SK-N-SH (cell line): Measurements from ENCODE around the gene PRSS38. TPM values are rescaled to one million over a fixed set of nuclear protein-coding genes. Genes with fewer than 3 reads are reported as not detected.

Source experiments
- CTCF ChIA-PET: fragments of 300-600, 350-600 bp; formaldehyde crosslinking; extraction: SDS; loops from one replicate; lab custom pipeline; 2021; lab: Yijun Ruan, JAX
- POLR2A ChIA-PET: fragments of 350-600 bp; sonication (Branson Sonifier 250); formaldehyde crosslinking; extraction: SDS; loops from one replicate; lab custom pipeline; 2020; ENCODE audit warnings: antibody characterized with exemption, inconsistent platforms; lab: Yijun Ruan, JAX
- DNase-seq: peaks from one replicate; pipeline ENCODE4 v3.0.0; 2012
- H2AFZ ChIP-seq: fragments of 200-600 bp; sonication (generic); 2 replicates; pipeline ENCODE4 v1.8.1; 2016; ENCODE audit warnings: antibody characterized with exemption, mild to moderate bottlenecking, low read depth
- H3F3A ChIP-seq: fragments of 200-600 bp; sonication (generic); replicated peaks from 2 replicates; pipeline ENCODE3; 2016; ENCODE audit warnings: antibody characterized with exemption, mild to moderate bottlenecking; ENCODE audit not compliant: insufficient read depth
- H3K27ac ChIP-seq, 2 experiments: fragments of 200-500 bp in 1 of 2; fragments of 200-600 bp in 1 of 2; sonication (Bioruptor generic) in 1 of 2; sonication (generic), shearing (Covaris generic) in 1 of 2; 2 replicates each; pipeline versions ENCODE4 v1.5.1 to v1.6.1; 2014 to 2016; ENCODE audit warnings: low read depth in 2 of 2, inconsistent platforms in 1 of 2, low read length in 1 of 2, mild to moderate bottlenecking in 1 of 2, mixed read lengths in 1 of 2
- H3K27me3 ChIP-seq: fragments of 200-600 bp; sonication (generic), shearing (Covaris generic); 2 replicates; pipeline ENCODE4 v1.6.1; 2016; ENCODE audit warnings: mixed run types; ENCODE audit not compliant: insufficient read depth
- H3K36me3 ChIP-seq, 2 experiments: fragments of 200-500 bp in 1 of 2; fragments of 200-600 bp in 1 of 2; sonication (Bioruptor generic) in 1 of 2; sonication (generic) in 1 of 2; replicated peaks in 1 of 2; 2 replicates each; pipeline versions ENCODE3 to v1.5.1; 2014 to 2016; ENCODE audit warnings: low read length in 1 of 2, mild to moderate bottlenecking in 1 of 2; ENCODE audit not compliant: insufficient read depth in 2 of 2, control insufficient read depth in 1 of 2
- H3K4me1 ChIP-seq, 2 experiments: fragments of 200-500 bp in 1 of 2; fragments of 200-600 bp in 1 of 2; sonication (Bioruptor generic) in 1 of 2; sonication (generic), shearing (Covaris generic) in 1 of 2; 2 replicates each; pipeline versions ENCODE4 v1.5.1 to v1.6.1; 2014 to 2016; ENCODE audit warnings: low read depth in 1 of 2, low read length in 1 of 2, mixed run types in 1 of 2; ENCODE audit not compliant: insufficient read depth in 2 of 2, control insufficient read depth in 1 of 2
- H3K4me2 ChIP-seq: fragments of 200-600 bp; sonication (generic), shearing (Covaris generic); 2 replicates; pipeline ENCODE4 v1.6.1; 2017; ENCODE audit warnings: mixed run types
- H3K4me3 ChIP-seq, 2 experiments: fragments of 200-500 bp in 1 of 2; fragments of 200-600 bp in 1 of 2; sonication (Bioruptor generic) in 1 of 2; sonication (generic), shearing (Covaris generic) in 1 of 2; 2 replicates each; pipeline versions ENCODE4 v1.5.1 to v1.8.1; 2014 to 2016; ENCODE audit warnings: low read depth in 2 of 2, inconsistent platforms in 1 of 2, low read length in 1 of 2, mild to moderate bottlenecking in 1 of 2, mixed read lengths in 1 of 2, moderate library complexity in 1 of 2
- H3K79me2 ChIP-seq: fragments of 200-600 bp; sonication (generic); 2 replicates; pipeline ENCODE4 v1.8.1; 2017; ENCODE audit warnings: mild to moderate bottlenecking; ENCODE audit not compliant: insufficient read depth
- H3K9ac ChIP-seq: fragments of 200-600 bp; sonication (generic); 2 replicates; pipeline ENCODE4 v1.6.1; 2017; ENCODE audit warnings: mixed run types
- H3K9me2 ChIP-seq: fragments of 200-600 bp; sonication (generic); 2 replicates; pipeline ENCODE4 v1.6.1; 2017; ENCODE audit warnings: mixed run types
- H3K9me3 ChIP-seq: fragments of 200-600 bp; sonication (generic); 2 replicates; pipeline ENCODE4 v1.6.1; 2017; ENCODE audit warnings: mixed run types, mild to moderate bottlenecking, moderate library complexity
- H4K20me1 ChIP-seq: fragments of 200-600 bp; sonication (generic); 2 replicates; pipeline ENCODE4 v1.6.1; 2017; ENCODE audit warnings: mild to moderate bottlenecking, mixed run types; ENCODE audit not compliant: insufficient read depth
- CHD2 ChIP-seq: fragments of 150-350 bp; IDR thresholded peaks from 2 replicates; pipeline ENCODE4 v1.6.1; 2018; ENCODE audit warnings: low read length; ENCODE audit not compliant: partially characterized antibody
- EP300 ChIP-seq, 2 experiments: IDR thresholded peaks; 2 replicates each; pipeline versions ENCODE4 v1.4.0 to v1.6.1; 2012; ENCODE audit warnings: borderline replicate concordance in 1 of 2, low read depth in 1 of 2, low read length in 1 of 2
- FOSL2 ChIP-seq: IDR thresholded peaks from 2 replicates; pipeline ENCODE4 v1.4.0; 2012; ENCODE audit warnings: low read depth, mild to moderate bottlenecking, moderate library complexity, borderline replicate concordance
- FOXJ3 ChIP-seq: sonication (generic); formaldehyde crosslinking; IDR thresholded peaks from 2 replicates; pipeline ENCODE4 v1.5.1; 2020; ENCODE audit warnings: mild to moderate bottlenecking, missing genetic modification reagents
- GABPA ChIP-seq: IDR thresholded peaks from 2 replicates; pipeline ENCODE4 v1.4.0; 2012; ENCODE audit warnings: low read depth, mild to moderate bottlenecking
- RCOR1 ChIP-seq: fragments of 150-350 bp; IDR thresholded peaks from 2 replicates; pipeline ENCODE4 v1.6.1; 2017; ENCODE audit warnings: antibody characterized with exemption, low read length
- RXRA ChIP-seq: IDR thresholded peaks from 2 replicates; pipeline ENCODE4 v1.4.0; 2012; ENCODE audit warnings: low read depth, mild to moderate bottlenecking, borderline replicate concordance
- TAF1 ChIP-seq: IDR thresholded peaks from 2 replicates; pipeline ENCODE4 v1.6.1; 2012; ENCODE audit warnings: low read depth, mild to moderate bottlenecking, low read length, moderate library complexity, borderline replicate concordance
- TCF12 ChIP-seq: IDR thresholded peaks from 2 replicates; pipeline ENCODE4 v1.4.0; 2012
- WGBS: methylation state at CpG from one replicate; pipeline ENCODE4 v1.1.6; 2017; ENCODE audit warnings: low lambda C conversion rate; 5-methylcytosine and 5-hydroxymethylcytosine counted together
- polyA plus RNA-seq, 3 experiments: library from polyadenylated mRNA; depleted of rRNA; stranded (reverse); fragments of >200 nt; gene quantifications; 2 replicates each; pipeline ENCODE4 v1.2.3, GENCODE V29; 2012
- TF ChIP-seq, protein P1 (sequence below): IDR thresholded peaks from 2 replicates; pipeline ENCODE4 v1.4.0; 2012; ENCODE audit warnings: low read depth, borderline replicate concordance
- TF ChIP-seq, protein P2 (sequence below): IDR thresholded peaks from 2 replicates; pipeline ENCODE4 v1.6.1; 2012; ENCODE audit warnings: mild to moderate bottlenecking, low read depth, low read length, moderate library complexity
- TF ChIP-seq, protein P3 (sequence below): fragments of 150-350 bp; IDR thresholded peaks from 2 replicates; pipeline ENCODE4 v1.6.1; 2017; ENCODE audit warnings: antibody characterized with exemption, low read length, low read depth, borderline replicate concordance
- TF ChIP-seq, protein P4 (sequence below): fragments of 150-350 bp; IDR thresholded peaks from 2 replicates; pipeline ENCODE4 v1.6.1; 2016; ENCODE audit warnings: mild to moderate bottlenecking, low read depth, low read length
- TF ChIP-seq, protein P5 (sequence below): IDR thresholded peaks from 2 replicates; pipeline ENCODE4; 2012
- TF ChIP-seq, protein P6 (sequence below): IDR thresholded peaks from 2 replicates; pipeline ENCODE4 v1.4.0; 2012; ENCODE audit warnings: low read depth
- TF ChIP-seq, protein P7 (sequence below): IDR thresholded peaks from 2 replicates; pipeline ENCODE4 v1.4.0; 2012; ENCODE audit warnings: low read depth, borderline replicate concordance

PRSS38 gene
- polyA plus RNA-seq, 1 of the 3 experiments (the other 2 are of a cell fraction): not detected

DNA sequence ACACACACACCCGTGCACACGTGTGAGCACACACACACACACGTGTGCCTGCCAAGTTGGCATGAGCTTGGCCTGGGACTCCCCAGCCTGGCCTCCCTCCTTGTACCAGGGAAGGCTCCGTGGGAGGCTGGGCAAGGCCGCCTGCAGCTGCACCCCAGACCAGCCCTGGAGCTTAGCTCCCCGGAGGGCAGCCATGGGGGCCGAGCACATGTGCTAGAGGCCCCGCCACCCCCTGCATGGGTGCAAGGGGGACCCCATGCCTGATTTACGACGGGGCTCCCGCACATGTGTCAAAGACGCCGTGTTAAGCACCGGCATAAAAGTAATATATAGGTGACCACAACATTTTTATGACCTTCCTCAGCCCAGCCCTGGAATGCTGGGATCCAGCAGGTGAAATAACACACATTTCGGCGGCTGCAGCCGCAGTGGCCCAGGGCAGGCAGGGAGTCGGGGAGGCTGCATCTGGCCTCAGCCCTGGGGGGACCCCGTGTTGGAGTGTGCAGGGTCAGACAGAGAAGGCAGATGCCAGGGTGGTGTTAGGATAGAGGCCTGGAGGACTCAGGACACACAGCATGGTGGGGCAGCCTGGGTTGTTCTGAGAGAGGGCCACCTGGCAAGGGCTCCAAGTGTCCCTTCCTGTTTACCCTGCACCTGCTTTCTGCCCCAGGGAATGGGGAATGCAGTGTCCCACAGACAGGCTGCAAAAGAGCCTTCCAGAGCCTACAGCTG, 75.9 kb downstream of the PRSS38 start (continued):
- TF ChIP-seq, protein P1, sequence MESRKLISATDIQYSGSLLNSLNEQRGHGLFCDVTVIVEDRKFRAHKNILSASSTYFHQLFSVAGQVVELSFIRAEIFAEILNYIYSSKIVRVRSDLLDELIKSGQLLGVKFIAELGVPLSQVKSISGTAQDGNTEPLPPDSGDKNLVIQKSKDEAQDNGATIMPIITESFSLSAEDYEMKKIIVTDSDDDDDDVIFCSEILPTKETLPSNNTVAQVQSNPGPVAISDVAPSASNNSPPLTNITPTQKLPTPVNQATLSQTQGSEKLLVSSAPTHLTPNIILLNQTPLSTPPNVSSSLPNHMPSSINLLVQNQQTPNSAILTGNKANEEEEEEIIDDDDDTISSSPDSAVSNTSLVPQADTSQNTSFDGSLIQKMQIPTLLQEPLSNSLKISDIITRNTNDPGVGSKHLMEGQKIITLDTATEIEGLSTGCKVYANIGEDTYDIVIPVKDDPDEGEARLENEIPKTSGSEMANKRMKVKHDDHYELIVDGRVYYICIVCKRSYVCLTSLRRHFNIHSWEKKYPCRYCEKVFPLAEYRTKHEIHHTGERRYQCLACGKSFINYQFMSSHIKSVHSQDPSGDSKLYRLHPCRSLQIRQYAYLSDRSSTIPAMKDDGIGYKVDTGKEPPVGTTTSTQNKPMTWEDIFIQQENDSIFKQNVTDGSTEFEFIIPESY: no peak

DNA sequence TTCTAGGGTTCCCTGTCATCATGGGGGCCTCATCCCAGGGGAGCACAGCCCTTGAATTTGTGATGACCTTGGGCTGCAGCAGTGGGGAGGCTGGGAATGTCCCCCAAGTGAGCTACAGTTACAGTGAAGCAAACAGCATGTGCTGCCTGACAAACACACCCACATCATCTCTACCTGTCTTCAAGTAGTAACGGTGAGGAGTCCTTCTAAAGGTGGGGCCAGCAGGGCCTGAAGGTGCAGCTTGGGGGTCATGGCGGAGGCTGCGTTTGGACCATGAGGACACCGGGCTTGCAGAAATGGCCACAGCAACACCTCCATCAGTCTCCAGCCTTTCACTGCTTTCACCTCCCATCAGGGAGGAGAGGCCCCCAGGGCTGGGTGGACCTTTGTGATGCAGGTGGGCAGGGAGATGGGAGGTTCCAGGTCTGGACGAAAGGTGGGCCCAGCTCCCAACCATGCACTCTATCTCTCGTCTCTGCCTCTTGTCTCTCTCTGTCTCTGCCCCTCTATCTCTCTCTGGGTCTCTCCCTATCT, 76.5 kb downstream of the PRSS38 start:
- Histone ChIP-seq H3F3A (no peaks in the 10 kb centered on the region), H3K9me2 (no peaks in the 10 kb centered on the region), H2AFZ (no peak overlapping the region), H3K27me3 (no peaks in the 10 kb centered on the region), H3K4me1 (no peaks in the 10 kb centered on the region; a peak in 1 of 4 replicates), H3K79me2 (no peaks in the 10 kb centered on the region), H3K9ac (no peak overlapping the region), H3K36me3 (no peaks in the 10 kb centered on the region), H4K20me1 (no peaks in the 10 kb centered on the region), H3K9me3 (no peaks in the 10 kb centered on the region), H3K4me3 (no peak overlapping the region), H3K4me2 (no peak overlapping the region), H3K27ac (no peak overlapping the region)
- 42% methylated on average over 4 of the region's 6 CpGs for WGBS
- ChIA-PET CTCF (interaction anchor here (0.9 kb wide), 1 partner anchor 1283 kb away, joined by 3 read pairs; no protein-coding TSS in a partner anchor), POLR2A (no interaction called here)
- TF ChIP-seq, protein P2, sequence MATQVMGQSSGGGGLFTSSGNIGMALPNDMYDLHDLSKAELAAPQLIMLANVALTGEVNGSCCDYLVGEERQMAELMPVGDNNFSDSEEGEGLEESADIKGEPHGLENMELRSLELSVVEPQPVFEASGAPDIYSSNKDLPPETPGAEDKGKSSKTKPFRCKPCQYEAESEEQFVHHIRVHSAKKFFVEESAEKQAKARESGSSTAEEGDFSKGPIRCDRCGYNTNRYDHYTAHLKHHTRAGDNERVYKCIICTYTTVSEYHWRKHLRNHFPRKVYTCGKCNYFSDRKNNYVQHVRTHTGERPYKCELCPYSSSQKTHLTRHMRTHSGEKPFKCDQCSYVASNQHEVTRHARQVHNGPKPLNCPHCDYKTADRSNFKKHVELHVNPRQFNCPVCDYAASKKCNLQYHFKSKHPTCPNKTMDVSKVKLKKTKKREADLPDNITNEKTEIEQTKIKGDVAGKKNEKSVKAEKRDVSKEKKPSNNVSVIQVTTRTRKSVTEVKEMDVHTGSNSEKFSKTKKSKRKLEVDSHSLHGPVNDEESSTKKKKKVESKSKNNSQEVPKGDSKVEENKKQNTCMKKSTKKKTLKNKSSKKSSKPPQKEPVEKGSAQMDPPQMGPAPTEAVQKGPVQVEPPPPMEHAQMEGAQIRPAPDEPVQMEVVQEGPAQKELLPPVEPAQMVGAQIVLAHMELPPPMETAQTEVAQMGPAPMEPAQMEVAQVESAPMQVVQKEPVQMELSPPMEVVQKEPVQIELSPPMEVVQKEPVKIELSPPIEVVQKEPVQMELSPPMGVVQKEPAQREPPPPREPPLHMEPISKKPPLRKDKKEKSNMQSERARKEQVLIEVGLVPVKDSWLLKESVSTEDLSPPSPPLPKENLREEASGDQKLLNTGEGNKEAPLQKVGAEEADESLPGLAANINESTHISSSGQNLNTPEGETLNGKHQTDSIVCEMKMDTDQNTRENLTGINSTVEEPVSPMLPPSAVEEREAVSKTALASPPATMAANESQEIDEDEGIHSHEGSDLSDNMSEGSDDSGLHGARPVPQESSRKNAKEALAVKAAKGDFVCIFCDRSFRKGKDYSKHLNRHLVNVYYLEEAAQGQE: no peak
- TF ChIP-seq, protein P3, sequence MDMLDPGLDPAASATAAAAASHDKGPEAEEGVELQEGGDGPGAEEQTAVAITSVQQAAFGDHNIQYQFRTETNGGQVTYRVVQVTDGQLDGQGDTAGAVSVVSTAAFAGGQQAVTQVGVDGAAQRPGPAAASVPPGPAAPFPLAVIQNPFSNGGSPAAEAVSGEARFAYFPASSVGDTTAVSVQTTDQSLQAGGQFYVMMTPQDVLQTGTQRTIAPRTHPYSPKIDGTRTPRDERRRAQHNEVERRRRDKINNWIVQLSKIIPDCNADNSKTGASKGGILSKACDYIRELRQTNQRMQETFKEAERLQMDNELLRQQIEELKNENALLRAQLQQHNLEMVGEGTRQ: no peak
- TF ChIP-seq RCOR1 (no peak), TAF1 (no peak), TCF12 (no peak), FOSL2 (no peak), GABPA (no peak), FOXJ3 (CRISPR knock-in tag) (no peak), CHD2 (no peak), RXRA (no peak), EP300 (IDR thresholded peaks at IDR 0.05; ENCODE audit: borderline replicate concordance in 1 of 2, low read depth in 1 of 2, low read length in 1 of 2) (no peak)
- TF ChIP-seq, protein P4, sequence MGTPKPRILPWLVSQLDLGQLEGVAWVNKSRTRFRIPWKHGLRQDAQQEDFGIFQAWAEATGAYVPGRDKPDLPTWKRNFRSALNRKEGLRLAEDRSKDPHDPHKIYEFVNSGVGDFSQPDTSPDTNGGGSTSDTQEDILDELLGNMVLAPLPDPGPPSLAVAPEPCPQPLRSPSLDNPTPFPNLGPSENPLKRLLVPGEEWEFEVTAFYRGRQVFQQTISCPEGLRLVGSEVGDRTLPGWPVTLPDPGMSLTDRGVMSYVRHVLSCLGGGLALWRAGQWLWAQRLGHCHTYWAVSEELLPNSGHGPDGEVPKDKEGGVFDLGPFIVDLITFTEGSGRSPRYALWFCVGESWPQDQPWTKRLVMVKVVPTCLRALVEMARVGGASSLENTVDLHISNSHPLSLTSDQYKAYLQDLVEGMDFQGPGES: no peak
- TF ChIP-seq, protein P1: no peak
- TF ChIP-seq, protein P5, sequence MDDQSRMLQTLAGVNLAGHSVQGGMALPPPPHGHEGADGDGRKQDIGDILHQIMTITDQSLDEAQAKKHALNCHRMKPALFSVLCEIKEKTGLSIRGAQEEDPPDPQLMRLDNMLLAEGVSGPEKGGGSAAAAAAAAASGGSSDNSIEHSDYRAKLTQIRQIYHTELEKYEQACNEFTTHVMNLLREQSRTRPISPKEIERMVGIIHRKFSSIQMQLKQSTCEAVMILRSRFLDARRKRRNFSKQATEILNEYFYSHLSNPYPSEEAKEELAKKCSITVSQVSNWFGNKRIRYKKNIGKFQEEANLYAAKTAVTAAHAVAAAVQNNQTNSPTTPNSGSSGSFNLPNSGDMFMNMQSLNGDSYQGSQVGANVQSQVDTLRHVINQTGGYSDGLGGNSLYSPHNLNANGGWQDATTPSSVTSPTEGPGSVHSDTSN: no peak
- TF ChIP-seq, protein P6, sequence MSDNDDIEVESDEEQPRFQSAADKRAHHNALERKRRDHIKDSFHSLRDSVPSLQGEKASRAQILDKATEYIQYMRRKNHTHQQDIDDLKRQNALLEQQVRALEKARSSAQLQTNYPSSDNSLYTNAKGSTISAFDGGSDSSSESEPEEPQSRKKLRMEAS: no peak
- TF ChIP-seq, protein P7, sequence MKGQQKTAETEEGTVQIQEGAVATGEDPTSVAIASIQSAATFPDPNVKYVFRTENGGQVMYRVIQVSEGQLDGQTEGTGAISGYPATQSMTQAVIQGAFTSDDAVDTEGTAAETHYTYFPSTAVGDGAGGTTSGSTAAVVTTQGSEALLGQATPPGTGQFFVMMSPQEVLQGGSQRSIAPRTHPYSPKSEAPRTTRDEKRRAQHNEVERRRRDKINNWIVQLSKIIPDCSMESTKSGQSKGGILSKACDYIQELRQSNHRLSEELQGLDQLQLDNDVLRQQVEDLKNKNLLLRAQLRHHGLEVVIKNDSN: no peak
- peak; percentile 20 for DNase-seq
